ENCODE results near the gene GSN. TPM values are rescaled to one million over a fixed set of nuclear protein-coding genes. Genes with fewer than 3 reads are reported as not detected.

The GSN gene
- total and polyA plus RNA-seq, 8 donors: 215 to 909 (median 531) TPM

DNA sequence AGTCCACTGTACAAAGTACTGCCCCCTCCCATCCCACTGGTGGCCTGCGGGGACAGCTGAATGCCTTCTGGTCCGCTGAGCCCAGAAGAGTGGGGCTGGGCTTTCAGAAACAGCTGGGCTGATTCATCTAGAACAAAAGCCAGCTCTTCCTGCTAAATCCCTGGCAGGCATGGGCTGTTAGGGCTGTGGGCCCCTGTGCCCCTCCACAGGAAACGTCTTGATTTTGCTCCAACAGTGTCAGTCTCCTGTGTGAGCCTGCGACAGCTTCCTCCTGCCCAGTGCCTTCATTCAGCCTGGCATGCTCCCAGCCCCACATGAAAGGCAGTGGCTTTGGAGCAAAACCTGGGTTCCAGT, 6.9 kb upstream of the GSN start:
- H3K36me3 ChIP-seq: no peaks in the 10 kb centered on the region
- H3K4me1 ChIP-seq: peaks cover 0 to 16% (median 10%) of the 10 kb centered on the region in 4 donors
- TF ChIP-seq POLR2AphosphoS5 (IDR thresholded peaks at IDR 0.05) (no peak), POLR2A (IDR thresholded peaks at IDR 0.05) (no peak), EP300 (IDR thresholded peaks at IDR 0.05) (no peak)
- TF ChIP-seq, protein P1, sequence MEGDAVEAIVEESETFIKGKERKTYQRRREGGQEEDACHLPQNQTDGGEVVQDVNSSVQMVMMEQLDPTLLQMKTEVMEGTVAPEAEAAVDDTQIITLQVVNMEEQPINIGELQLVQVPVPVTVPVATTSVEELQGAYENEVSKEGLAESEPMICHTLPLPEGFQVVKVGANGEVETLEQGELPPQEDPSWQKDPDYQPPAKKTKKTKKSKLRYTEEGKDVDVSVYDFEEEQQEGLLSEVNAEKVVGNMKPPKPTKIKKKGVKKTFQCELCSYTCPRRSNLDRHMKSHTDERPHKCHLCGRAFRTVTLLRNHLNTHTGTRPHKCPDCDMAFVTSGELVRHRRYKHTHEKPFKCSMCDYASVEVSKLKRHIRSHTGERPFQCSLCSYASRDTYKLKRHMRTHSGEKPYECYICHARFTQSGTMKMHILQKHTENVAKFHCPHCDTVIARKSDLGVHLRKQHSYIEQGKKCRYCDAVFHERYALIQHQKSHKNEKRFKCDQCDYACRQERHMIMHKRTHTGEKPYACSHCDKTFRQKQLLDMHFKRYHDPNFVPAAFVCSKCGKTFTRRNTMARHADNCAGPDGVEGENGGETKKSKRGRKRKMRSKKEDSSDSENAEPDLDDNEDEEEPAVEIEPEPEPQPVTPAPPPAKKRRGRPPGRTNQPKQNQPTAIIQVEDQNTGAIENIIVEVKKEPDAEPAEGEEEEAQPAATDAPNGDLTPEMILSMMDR (IDR thresholded peaks at IDR 0.05): no peak
- H3K27me3 ChIP-seq: no peaks in the 10 kb centered on the region
- intact Hi-C loops (cut with DNase I; ENCODE audit: low total_unique reads): no loop called here
- DNase-seq: peak in 1 of 2 donors; percentile 76
- H3K4me3 ChIP-seq: no peak overlapping the region
- peak overlapping the region in 2 of 5 donors; percentile 58 to 80 for H3K27ac ChIP-seq
- WGBS, 5 donors: 46 to 67% (median 55%) methylated on average over 4 of the region's 4 CpGs
- H3K9me3 ChIP-seq: no peaks in the 10 kb centered on the region

DNA sequence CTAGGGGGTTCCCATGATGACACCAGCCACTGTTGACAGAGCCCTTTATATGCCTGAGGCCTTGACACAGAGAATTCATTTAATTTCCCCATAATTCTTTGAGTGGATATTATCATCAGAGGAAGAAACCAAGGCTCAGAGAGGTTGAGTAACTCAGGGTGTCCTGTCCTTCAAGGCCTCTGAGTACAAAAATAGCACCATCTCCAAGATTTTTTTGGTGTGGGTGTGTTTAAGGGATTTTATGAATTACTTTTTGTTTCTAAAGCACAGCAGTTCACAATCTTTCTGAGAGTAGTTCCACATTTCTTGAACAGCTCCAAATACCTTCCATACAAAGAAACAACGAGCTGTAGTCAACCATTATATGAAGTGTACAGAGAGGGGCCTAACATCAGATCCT, 6.2 kb upstream of the GSN start:
- intact Hi-C loops (cut with DNase I; ENCODE audit: low total_unique reads): no loop called here
- Histone ChIP-seq H3K4me3 (no peak overlapping the region), H3K27me3 (no peaks in the 10 kb centered on the region), H3K4me1 (peaks cover 0 to 22% (median 13%) of the 10 kb centered on the region in 4 donors), H3K9me3 (no peaks in the 10 kb centered on the region), H3K27ac (peak overlapping the region in 3 of 5 donors; percentile 53 to 80 (median 58)), H3K36me3 (no peaks in the 10 kb centered on the region)
- TF ChIP-seq, protein P1 (IDR thresholded peaks at IDR 0.05): no peak
- TF ChIP-seq POLR2A (IDR thresholded peaks at IDR 0.05) (no peak), POLR2AphosphoS5 (IDR thresholded peaks at IDR 0.05) (no peak), EP300 (IDR thresholded peaks at IDR 0.05) (no peak)
- DNase-seq: no peak
- 76 to 93% (median 87%) methylated on average over 1 of the region's 1 CpG for WGBS, 5 donors

DNA sequence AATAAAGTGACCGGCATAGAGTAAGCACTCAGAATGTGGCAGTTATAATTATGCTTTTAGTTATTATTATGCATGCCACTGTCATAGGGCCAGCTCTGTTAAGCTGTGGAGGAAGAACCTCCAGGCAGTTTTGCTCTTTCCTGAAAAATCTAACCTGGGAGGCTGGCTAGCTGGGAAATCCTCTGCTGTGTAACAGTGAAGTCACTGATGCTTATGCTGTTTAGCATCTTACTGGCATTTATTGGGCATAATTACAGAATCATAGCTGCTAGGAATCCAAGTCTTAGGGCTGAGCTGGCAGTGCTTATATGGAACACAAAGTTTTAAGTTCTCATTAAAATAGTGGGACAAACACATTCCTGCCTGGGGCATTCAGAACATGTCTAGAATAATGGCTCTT, 5.5 kb upstream of the GSN start:
- Histone ChIP-seq H3K9me3 (no peaks in the 10 kb centered on the region), H3K36me3 (no peaks in the 10 kb centered on the region), H3K27ac (peak overlapping the region in 3 of 5 donors; percentile 53 to 80 (median 60)), H3K4me3 (no peak overlapping the region), H3K27me3 (no peaks in the 10 kb centered on the region), H3K4me1 (peaks cover 1 to 29% (median 19%) of the 10 kb centered on the region in 4 donors)
- DNase-seq: no peak
- WGBS, 5 donors: 86 to 100% (median 98%) methylated on average over 1 of the region's 1 CpG
- TF ChIP-seq EP300 (IDR thresholded peaks at IDR 0.05) (no peak), POLR2AphosphoS5 (IDR thresholded peaks at IDR 0.05) (peak; percentile 42 to 88 (median 69)), POLR2A (IDR thresholded peaks at IDR 0.05) (no peak)
- TF ChIP-seq, protein P1 (IDR thresholded peaks at IDR 0.05): no peak
- intact Hi-C loops (cut with DNase I; ENCODE audit: low total_unique reads): no loop called here

DNA sequence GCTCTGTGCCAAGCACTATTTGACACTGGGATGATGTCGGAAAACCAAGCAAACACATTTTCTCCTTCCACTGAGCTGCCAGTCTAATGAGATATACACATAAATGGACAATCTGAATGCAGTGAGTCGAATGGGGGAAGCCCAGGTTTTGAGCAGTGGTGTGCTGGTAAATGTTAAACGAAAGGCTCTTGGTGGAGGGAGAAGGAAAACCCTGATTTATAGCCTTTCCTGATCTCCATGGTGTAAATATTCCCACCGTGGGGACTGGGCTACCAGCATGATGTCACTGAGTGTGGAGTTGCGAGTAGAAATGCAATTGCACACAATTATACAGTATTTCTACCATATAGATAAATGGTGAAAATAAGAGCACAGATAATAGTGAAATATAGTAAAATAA, 5.0 kb upstream of the GSN start:
- no peaks in the 10 kb centered on the region for H3K27me3 ChIP-seq
- no peak for DNase-seq
- intact Hi-C loops (cut with DNase I; ENCODE audit: low total_unique reads): no loop called here
- H3K9me3 ChIP-seq: no peaks in the 10 kb centered on the region
- WGBS, 5 donors: 76 to 91% (median 83%) methylated on average over 5 of the region's 5 CpGs
- H3K4me3 ChIP-seq: no peak overlapping the region
- H3K27ac ChIP-seq: peak overlapping the region in 3 of 5 donors; percentile 16 to 80 (median 60)
- no peaks in the 10 kb centered on the region for H3K36me3 ChIP-seq
- TF ChIP-seq POLR2A (IDR thresholded peaks at IDR 0.05) (no peak), POLR2AphosphoS5 (IDR thresholded peaks at IDR 0.05) (no peak), EP300 (IDR thresholded peaks at IDR 0.05) (no peak)
- TF ChIP-seq, protein P1 (IDR thresholded peaks at IDR 0.05): no peak
- H3K4me1 ChIP-seq: peaks cover 6 to 32% (median 22%) of the 10 kb centered on the region in 4 donors
